Measurements from ENCODE around the gene ZFYVE16. TPM values are rescaled to one million over a fixed set of nuclear protein-coding genes. Genes with fewer than 3 reads are reported as not detected.
A peak's percentile ranks its signal among the peaks of the same experiment; 100 is the strongest.
"Not testable (repeated sequence)": the region's sequence is repeated elsewhere in the genome, so short reads cannot be mapped to it uniquely, and the experiment has no call there.

The ZFYVE16 gene
- total RNA-seq, 2 experiments from 2014 or later = 9.9 to 12.3 TPM

DNA sequence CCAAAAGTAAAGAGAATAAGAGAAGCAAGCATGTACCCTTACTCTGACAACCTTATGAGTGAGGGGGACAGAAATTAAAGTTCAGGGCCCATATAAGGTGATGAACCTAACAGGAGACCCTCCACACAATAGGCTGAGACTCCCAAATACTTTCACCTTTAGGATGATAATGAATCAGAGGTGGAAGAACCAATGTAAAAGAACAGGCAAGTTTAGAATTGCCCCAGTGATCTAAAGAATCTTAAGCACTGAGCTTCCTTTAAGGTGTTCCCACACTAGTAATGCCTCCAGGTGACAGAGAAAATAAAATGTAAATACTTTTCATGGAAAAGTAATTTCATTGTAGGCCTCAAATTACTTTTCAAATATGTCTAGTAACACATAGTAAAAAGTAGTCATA lies 71.8 kb downstream of the ZFYVE16 start:
- CTCF ChIA-PET = interaction anchor here (1.2 to 1.7 kb wide), 2 partner anchors 11 to 192 kb away, joined by 3 to 4 read pairs; no protein-coding TSS in a partner anchor

GRCh38 chr5:80480354-80480753 lies 72.5 kb downstream of the ZFYVE16 start:
- H3K4me1 Mint-ChIP-seq (ENCODE audit: low read depth) = peaks cover 6% of the 10 kb centered on the region
- H3K9me3 Mint-ChIP-seq (ENCODE audit: insufficient read depth) = peaks cover 6% of the 10 kb centered on the region
- no peak overlapping the region for H3K4me3 Mint-ChIP-seq
- peaks cover 4% of the 10 kb centered on the region for H3K36me3 Mint-ChIP-seq (ENCODE audit: low read depth)
- peaks cover 4% of the 10 kb centered on the region for H3K27me3 Mint-ChIP-seq (ENCODE audit: low read depth)
- DNase-seq (no peak), ATAC-seq (no peak)
- POLR2A ChIA-PET = no interaction called here
- no peak overlapping the region for H3K27ac Mint-ChIP-seq
- CTCF ChIA-PET = interaction anchor here (1.0 to 3.2 kb wide), 9 partner anchors 12 to 721 kb away, joined by 3 to 11 read pairs (median 4); no protein-coding TSS in a partner anchor

More for the DNA sequence above, 71.8 kb downstream of the ZFYVE16 start:
- Mint-ChIP-seq H3K27me3 (ENCODE audit: low read depth) (peaks cover 2% of the 10 kb centered on the region), H3K4me1 (ENCODE audit: low read depth) (peaks cover 6% of the 10 kb centered on the region), H3K36me3 (ENCODE audit: low read depth) (peaks cover 5% of the 10 kb centered on the region), H3K27ac (no peak overlapping the region), H3K9me3 (ENCODE audit: insufficient read depth) (peaks cover 6% of the 10 kb centered on the region), H3K4me3 (no peak overlapping the region)
- POLR2A ChIA-PET = no interaction called here
- ATAC-seq = no peak
- no peak for DNase-seq

GRCh38 chr5:80481019-80481893 lies 73.4 kb downstream of the ZFYVE16 start:
- peaks cover 6% of the 10 kb centered on the region for H3K4me1 Mint-ChIP-seq (ENCODE audit: low read depth)
- H3K27ac Mint-ChIP-seq = no peak overlapping the region
- peaks cover 6% of the 10 kb centered on the region for H3K9me3 Mint-ChIP-seq (ENCODE audit: insufficient read depth)
- peaks cover 4% of the 10 kb centered on the region for H3K36me3 Mint-ChIP-seq (ENCODE audit: low read depth)
- peak; percentile 88 for ATAC-seq
- H3K4me3 Mint-ChIP-seq = no peak overlapping the region
- peak; percentile 68 for DNase-seq
- ChIA-PET CTCF (interaction anchor here (0.6 to 3.2 kb wide), 20 partner anchors 12 to 720 kb away, joined by 3 to 11 read pairs (median 4); no protein-coding TSS in a partner anchor), POLR2A (no interaction called here)
- peaks cover 7% of the 10 kb centered on the region for H3K27me3 Mint-ChIP-seq (ENCODE audit: low read depth)

DNA sequence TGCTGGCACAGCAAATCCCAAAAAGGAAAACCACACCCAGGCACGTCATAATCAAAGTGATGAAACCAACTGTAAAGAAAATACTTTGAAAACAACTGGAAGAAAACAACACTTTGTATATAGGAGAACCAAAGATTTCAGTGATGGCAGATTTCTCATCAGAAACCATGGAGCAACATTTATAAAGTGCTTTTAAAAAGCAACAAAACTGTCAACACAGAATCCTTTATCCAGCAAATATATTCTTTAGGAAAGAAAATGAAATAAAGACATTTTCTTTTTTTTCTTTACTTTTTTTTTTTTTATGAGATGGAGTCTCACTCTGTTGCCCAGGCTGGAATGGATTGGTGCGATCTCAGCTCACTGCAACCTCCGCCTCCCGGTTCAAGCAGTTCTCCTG lies 74.7 kb downstream of the ZFYVE16 start:
- DNase-seq (no peak), ATAC-seq (no peak)
- Mint-ChIP-seq H3K4me3 (no peak overlapping the region), H3K27me3 (ENCODE audit: low read depth) (peaks cover 16% of the 10 kb centered on the region), H3K27ac (no peak overlapping the region), H3K9me3 (ENCODE audit: insufficient read depth) (peaks cover 6% of the 10 kb centered on the region), H3K36me3 (ENCODE audit: low read depth) (peaks cover 4% of the 10 kb centered on the region), H3K4me1 (ENCODE audit: low read depth) (peaks cover 15% of the 10 kb centered on the region)
- CTCF ChIA-PET = interaction anchor here (1.3 to 3.2 kb wide), 5 partner anchors 171 to 189 kb away, joined by 3 to 11 read pairs (median 5); no protein-coding TSS in a partner anchor
- POLR2A ChIA-PET = no interaction called here

DNA sequence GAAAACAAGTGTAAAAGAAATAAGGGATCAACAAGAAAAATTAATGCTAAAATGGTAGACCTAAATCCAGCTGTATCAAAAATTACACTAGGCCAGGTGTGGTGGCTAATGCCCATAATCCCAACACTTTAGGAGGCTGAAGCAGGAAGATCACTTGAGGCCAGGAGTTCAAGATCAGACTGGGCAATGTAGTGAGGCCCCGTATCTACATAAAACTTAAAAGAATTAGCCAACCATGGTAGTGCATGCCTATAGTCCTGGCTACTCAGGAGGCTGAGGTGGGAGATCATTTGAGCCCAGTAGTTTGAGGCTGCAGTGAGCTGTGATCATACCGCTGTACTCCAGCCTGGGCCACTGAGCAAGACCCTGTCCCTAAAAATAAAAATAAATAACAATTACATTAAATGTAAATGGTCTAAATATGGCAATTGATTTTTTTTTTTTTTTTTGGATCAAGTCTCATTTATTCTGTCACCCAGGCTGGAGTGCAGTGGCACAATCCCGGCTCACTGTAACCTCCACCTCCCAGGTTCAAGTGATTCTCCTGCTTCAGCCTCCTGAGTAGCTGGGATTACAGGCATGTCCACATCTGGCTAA lies 75.9 kb downstream of the ZFYVE16 start:
- Mint-ChIP-seq H3K9me3 (ENCODE audit: insufficient read depth) (peaks cover 6% of the 10 kb centered on the region), H3K4me1 (ENCODE audit: low read depth) (peaks cover 21% of the 10 kb centered on the region), H3K27ac (no peak overlapping the region), H3K36me3 (ENCODE audit: low read depth) (peaks cover 4% of the 10 kb centered on the region), H3K27me3 (ENCODE audit: low read depth) (peaks cover 23% of the 10 kb centered on the region), H3K4me3 (no peak overlapping the region)
- DNase-seq = no peak
- ChIA-PET POLR2A (no interaction called here), CTCF (interaction anchor here (2.8 to 3.2 kb wide), 2 partner anchors 186 to 188 kb away, joined by 10 to 11 read pairs; no protein-coding TSS in a partner anchor)
- no peak for ATAC-seq

GRCh38 chr5:80487444-80487828 lies 79.6 kb downstream of the ZFYVE16 start:
- Mint-ChIP-seq H3K36me3 (ENCODE audit: low read depth) (peaks cover 2% of the 10 kb centered on the region), H3K9me3 (ENCODE audit: insufficient read depth) (peaks cover 6% of the 10 kb centered on the region), H3K4me1 (ENCODE audit: low read depth) (peaks cover 15% of the 10 kb centered on the region), H3K27ac (no peak overlapping the region), H3K27me3 (ENCODE audit: low read depth) (peaks cover 42% of the 10 kb centered on the region), H3K4me3 (peak overlapping the region; percentile 54)
- no peak for ATAC-seq
- ChIA-PET CTCF (interaction anchor here (0.7 to 1.3 kb wide), 2 partner anchors 19 to 35 kb away, joined by 3 read pairs; no protein-coding TSS in a partner anchor), POLR2A (no interaction called here)
- DNase-seq = no peak

DNA sequence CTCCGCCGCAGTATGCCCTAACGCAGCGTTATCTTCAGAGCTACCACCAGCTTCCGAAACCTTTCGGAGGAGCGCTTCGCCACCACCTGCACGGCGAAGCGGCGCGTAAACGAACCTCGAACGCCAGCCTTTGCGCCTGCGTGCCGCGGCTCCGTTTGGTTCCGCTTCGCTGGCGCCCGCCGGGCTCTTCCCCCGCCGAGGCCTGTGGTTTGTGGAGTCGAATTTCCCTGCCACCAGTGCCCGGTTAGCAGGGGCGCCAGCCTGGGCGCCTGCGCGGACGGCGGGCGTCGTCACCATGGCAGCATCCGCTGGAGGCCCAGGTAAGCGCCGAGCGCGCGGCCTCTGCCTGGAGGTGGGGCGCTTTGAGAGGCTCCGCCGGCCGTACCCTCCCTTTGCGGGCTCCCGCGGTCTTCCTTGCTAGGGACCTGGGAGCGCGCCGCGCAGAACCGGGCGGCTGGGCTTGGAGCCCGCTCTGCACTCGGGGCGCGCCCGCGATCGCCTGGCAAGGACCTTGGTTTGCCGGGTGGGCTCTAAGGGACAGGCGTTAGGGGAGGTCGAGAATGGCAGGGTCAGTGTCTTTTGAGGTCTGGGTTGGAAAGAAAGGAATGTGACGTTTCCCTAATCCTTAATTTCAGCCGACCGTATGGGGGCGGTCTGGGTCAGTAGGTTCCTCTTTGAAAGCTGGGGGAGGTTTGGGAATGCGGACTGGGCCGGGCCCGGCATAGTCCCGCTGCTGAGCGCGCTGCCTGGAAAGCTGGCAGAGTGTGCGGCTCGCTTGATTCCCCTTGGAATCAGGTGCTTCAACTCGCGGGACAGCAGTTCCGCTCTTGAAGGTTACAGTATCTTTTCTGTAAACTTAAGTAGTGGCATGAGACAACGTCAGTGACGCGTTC lies 80.2 kb downstream of the ZFYVE16 start, which contains the start of gene FAM151B:
Gene FAM151B (plus strand): TSS at position 272 of the 893 bp plus-strand sequence. CDS start 24 bp downstream, at position 296.
- peak within 1 kb of the TSS; percentile 69 for H3K4me3 Mint-ChIP-seq
- POLR2A ChIA-PET = no interaction called here
- no peak within 1 kb of the TSS for H3K27ac Mint-ChIP-seq
- CTCF ChIA-PET = interaction anchor here (1.3 kb wide), 1 partner anchor 19 kb away, joined by 3 read pairs; no protein-coding TSS in a partner anchor
- H3K36me3 Mint-ChIP-seq (ENCODE audit: low read depth) = peaks cover 2% of the 10 kb centered on the region
- peaks cover 15% of the 10 kb centered on the region for H3K4me1 Mint-ChIP-seq (ENCODE audit: low read depth)
- H3K27me3 Mint-ChIP-seq (ENCODE audit: low read depth) = peaks cover 42% of the 10 kb centered on the region
- ATAC-seq = peak; percentile 93
- H3K9me3 Mint-ChIP-seq (ENCODE audit: insufficient read depth) = peaks cover 6% of the 10 kb centered on the region
- peak; percentile 72 for DNase-seq

- DNase-seq = no peak
- peaks cover 39% of the 10 kb centered on the region for H3K27me3 Mint-ChIP-seq (ENCODE audit: low read depth)
- no peaks in the 10 kb centered on the region for H3K9me3 Mint-ChIP-seq (ENCODE audit: insufficient read depth)
- no peak for ATAC-seq
- H3K4me3 Mint-ChIP-seq = no peak overlapping the region
- H3K27ac Mint-ChIP-seq = no peak overlapping the region
- no peaks in the 10 kb centered on the region for H3K36me3 Mint-ChIP-seq (ENCODE audit: low read depth)
- peaks cover 15% of the 10 kb centered on the region for H3K4me1 Mint-ChIP-seq (ENCODE audit: low read depth)
- ChIA-PET CTCF (no interaction called here), POLR2A (no interaction called here)
Measured at GRCh38 chr5:80491296-80491695, 83.4 kb downstream of the ZFYVE16 start.

DNA sequence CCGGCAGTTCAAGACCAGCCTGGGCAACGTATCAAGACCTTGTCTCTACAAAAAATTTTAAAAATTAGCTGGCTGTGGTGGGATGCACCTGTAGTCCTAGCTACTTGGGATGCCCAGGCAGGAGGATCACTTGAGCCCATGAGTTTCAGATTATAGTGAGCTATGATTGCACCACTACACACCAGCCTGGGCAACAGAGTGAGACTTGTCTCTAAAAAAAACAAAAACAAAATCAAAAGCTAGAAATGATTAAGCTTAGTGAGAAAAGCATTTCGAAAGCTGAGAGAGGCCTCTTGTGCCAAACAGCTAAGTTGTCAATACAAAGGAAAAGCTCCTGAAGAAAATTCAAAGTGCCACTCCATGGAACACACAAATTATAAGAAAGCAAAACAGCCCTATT lies 84.9 kb downstream of the ZFYVE16 start:
- no peaks in the 10 kb centered on the region for H3K9me3 Mint-ChIP-seq (ENCODE audit: insufficient read depth)
- no peaks in the 10 kb centered on the region for H3K36me3 Mint-ChIP-seq (ENCODE audit: low read depth)
- CTCF ChIA-PET = interaction anchor here (0.8 to 1.4 kb wide), 2 partner anchors 12 to 14 kb away, joined by 3 to 5 read pairs; no protein-coding TSS in a partner anchor
- peaks cover 30% of the 10 kb centered on the region for H3K27me3 Mint-ChIP-seq (ENCODE audit: low read depth)
- peaks cover 4% of the 10 kb centered on the region for H3K4me1 Mint-ChIP-seq (ENCODE audit: low read depth)
- no peak overlapping the region for H3K27ac Mint-ChIP-seq
- no peak for ATAC-seq
- no peak for DNase-seq
- POLR2A ChIA-PET = no interaction called here
- H3K4me3 Mint-ChIP-seq = no peak overlapping the region

- H3K36me3 Mint-ChIP-seq (ENCODE audit: low read depth); ATAC-seq; H3K27ac Mint-ChIP-seq; DNase-seq; H3K4me3 Mint-ChIP-seq; H3K9me3 Mint-ChIP-seq (ENCODE audit: insufficient read depth); POLR2A ChIA-PET; H3K4me1 Mint-ChIP-seq (ENCODE audit: low read depth): not testable (repeated sequence)
- CTCF ChIA-PET = interaction anchor here (0.8 to 1.4 kb wide), 2 partner anchors 12 to 15 kb away, joined by 3 to 5 read pairs; no protein-coding TSS in a partner anchor
- H3K27me3 Mint-ChIP-seq (ENCODE audit: low read depth) = peaks cover 26% of the 10 kb centered on the region
Measured at GRCh38 chr5:80493443-80493842, 85.6 kb downstream of the ZFYVE16 start.

- ChIA-PET CTCF (interaction anchor here (1.3 kb wide), 1 partner anchor 15 kb away, joined by 4 read pairs; no protein-coding TSS in a partner anchor), POLR2A (no interaction called here)
- Mint-ChIP-seq H3K4me3 (no peak overlapping the region), H3K4me1 (ENCODE audit: low read depth) (no peaks in the 10 kb centered on the region), H3K27me3 (ENCODE audit: low read depth) (peaks cover 10% of the 10 kb centered on the region), H3K9me3 (ENCODE audit: insufficient read depth) (no peaks in the 10 kb centered on the region), H3K27ac (no peak overlapping the region), H3K36me3 (ENCODE audit: low read depth) (no peaks in the 10 kb centered on the region)
- DNase-seq = no peak
- no peak for ATAC-seq
Measured at GRCh38 chr5:80495891-80496290, 88.0 kb downstream of the ZFYVE16 start.

All from activated CD8-positive, alpha-beta T cell treated with anti-CD3 and anti-CD28 coated beads, Interleukin-2, amount 10 ng/mL, durations not matched to agents 7 days and 5 days (primary cell).